OCI-LY1 (cell line): Measurements from ENCODE around the gene AFP.

Experiments
- H2AFZ ChIP-seq: fragments of 200-600 bp; sonication (generic), shearing (Covaris generic); 2 replicates; pipeline ENCODE4 v1.6.0; 2014; ENCODE audit warnings: antibody characterized with exemption, mild to moderate bottlenecking, low read length
- H3F3A ChIP-seq: fragments of 200-600 bp; sonication (generic), shearing (Covaris generic); 2 replicates; pipeline ENCODE4 v1.6.0; 2014; ENCODE audit warnings: mild to moderate bottlenecking, antibody characterized with exemption, low read length, moderate library complexity; ENCODE audit not compliant: insufficient read depth
- H3K27ac ChIP-seq: fragments of 200-600 bp; sonication (generic); 2 replicates; pipeline ENCODE4 v1.5.1; 2014; ENCODE audit warnings: low read length, mixed run types, mild to moderate bottlenecking, low read depth; ENCODE audit not compliant: poor library complexity, severe bottlenecking
- H3K27me3 ChIP-seq: fragments of 200-600 bp; sonication (generic); 2 replicates; pipeline ENCODE4 v1.6.0; 2014; ENCODE audit warnings: antibody characterized with exemption, mild to moderate bottlenecking, low read length, moderate library complexity; ENCODE audit not compliant: insufficient read depth
- H3K36me3 ChIP-seq: fragments of 200-600 bp; sonication (generic); 2 replicates; pipeline ENCODE4 v1.6.1; 2014; ENCODE audit warnings: mild to moderate bottlenecking, antibody characterized with exemption, low read length, moderate library complexity, mixed read lengths; ENCODE audit not compliant: insufficient read depth
- H3K4me1 ChIP-seq: fragments of 200-600 bp; sonication (generic); 2 replicates; pipeline ENCODE4 v1.5.1; 2014; ENCODE audit warnings: mild to moderate bottlenecking, low read length, moderate library complexity; ENCODE audit not compliant: insufficient read depth, severe bottlenecking
- H3K4me2 ChIP-seq: fragments of 200-600 bp; sonication (generic), shearing (Covaris generic); 2 replicates; pipeline ENCODE4 v1.6.1; 2014; ENCODE audit warnings: low read length
- H3K4me3 ChIP-seq: fragments of 200-600 bp; sonication (generic); 2 replicates; pipeline ENCODE4 v1.5.1; 2014; ENCODE audit warnings: low read length, low read depth, mild to moderate bottlenecking, mixed read lengths; ENCODE audit not compliant: poor library complexity, severe bottlenecking
- H3K79me2 ChIP-seq: fragments of 200-600 bp; shearing (Covaris generic); 2 replicates; pipeline ENCODE4 v1.6.1; 2016; ENCODE audit warnings: mixed run types, low read length, mixed read lengths; ENCODE audit not compliant: insufficient read depth
- H3K9ac ChIP-seq: fragments of 200-600 bp; sonication (generic), shearing (Covaris generic); 2 replicates; pipeline ENCODE4 v1.6.1; 2014; ENCODE audit warnings: mild to moderate bottlenecking, low read length, mixed read lengths
- H3K9me2 ChIP-seq: fragments of 200-600 bp; sonication (generic), shearing (Covaris generic); 2 replicates; pipeline ENCODE4 v1.6.1; 2014; ENCODE audit warnings: low read depth, mild to moderate bottlenecking, low read length, mixed read lengths
- H3K9me3 ChIP-seq: fragments of 200-600 bp; shearing (Covaris generic); 2 replicates; pipeline ENCODE4 v1.6.1; 2014; ENCODE audit warnings: low read length, mixed read lengths
- H4K20me1 ChIP-seq: fragments of 200-600 bp; sonication (generic), shearing (Covaris generic); 2 replicates; pipeline ENCODE4 v1.6.0; 2016; ENCODE audit warnings: mild to moderate bottlenecking, low read length; ENCODE audit not compliant: insufficient read depth
- EZH2 ChIP-seq: fragments of 200-600 bp; sonication (generic), shearing (Covaris generic); IDR thresholded peaks from 2 replicates; pipeline ENCODE4 v1.8.0; 2017; ENCODE audit warnings: borderline replicate concordance, mixed run types, mild to moderate bottlenecking, antibody characterized with exemption, low read length, moderate library complexity, mixed read lengths
- TF ChIP-seq, protein P1 (sequence below): fragments of 200-600 bp; sonication (generic), shearing (Covaris generic); IDR thresholded peaks from 2 replicates; pipeline ENCODE4 v1.5.1; 2017; ENCODE audit warnings: mild to moderate bottlenecking, antibody characterized with exemption, low read length, moderate library complexity, mixed read lengths

The AFP gene

DNA sequence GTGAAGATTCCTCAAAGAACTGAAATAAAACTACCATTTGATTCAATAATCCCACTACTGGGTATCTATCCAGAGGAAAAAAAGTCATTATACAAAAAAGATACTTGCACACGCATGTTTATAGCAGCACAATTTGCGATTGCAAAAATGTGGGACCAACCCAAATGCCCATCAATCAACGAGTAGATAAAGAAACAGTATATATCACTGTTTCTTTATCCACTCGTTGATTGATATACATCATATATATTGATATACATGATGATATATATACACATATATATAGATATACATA is 13.6 kb upstream of the AFP start:
- Histone ChIP-seq H3K27me3 (no peaks in the 10 kb centered on the region), H3K36me3 (no peaks in the 10 kb centered on the region), H3K4me3 (no peak overlapping the region), H3K9ac (no peak overlapping the region), H3K9me2 (no peaks in the 10 kb centered on the region), H3K27ac (no peak overlapping the region), H3K9me3 (no peaks in the 10 kb centered on the region), H3K79me2 (no peaks in the 10 kb centered on the region), H3K4me1 (no peaks in the 10 kb centered on the region), H3F3A (no peaks in the 10 kb centered on the region), H2AFZ (no peak overlapping the region), H3K4me2 (no peak overlapping the region), H4K20me1 (no peaks in the 10 kb centered on the region)
- TF ChIP-seq, protein P1, sequence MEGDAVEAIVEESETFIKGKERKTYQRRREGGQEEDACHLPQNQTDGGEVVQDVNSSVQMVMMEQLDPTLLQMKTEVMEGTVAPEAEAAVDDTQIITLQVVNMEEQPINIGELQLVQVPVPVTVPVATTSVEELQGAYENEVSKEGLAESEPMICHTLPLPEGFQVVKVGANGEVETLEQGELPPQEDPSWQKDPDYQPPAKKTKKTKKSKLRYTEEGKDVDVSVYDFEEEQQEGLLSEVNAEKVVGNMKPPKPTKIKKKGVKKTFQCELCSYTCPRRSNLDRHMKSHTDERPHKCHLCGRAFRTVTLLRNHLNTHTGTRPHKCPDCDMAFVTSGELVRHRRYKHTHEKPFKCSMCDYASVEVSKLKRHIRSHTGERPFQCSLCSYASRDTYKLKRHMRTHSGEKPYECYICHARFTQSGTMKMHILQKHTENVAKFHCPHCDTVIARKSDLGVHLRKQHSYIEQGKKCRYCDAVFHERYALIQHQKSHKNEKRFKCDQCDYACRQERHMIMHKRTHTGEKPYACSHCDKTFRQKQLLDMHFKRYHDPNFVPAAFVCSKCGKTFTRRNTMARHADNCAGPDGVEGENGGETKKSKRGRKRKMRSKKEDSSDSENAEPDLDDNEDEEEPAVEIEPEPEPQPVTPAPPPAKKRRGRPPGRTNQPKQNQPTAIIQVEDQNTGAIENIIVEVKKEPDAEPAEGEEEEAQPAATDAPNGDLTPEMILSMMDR = no peak
- TF ChIP-seq EZH2 = no peak

DNA sequence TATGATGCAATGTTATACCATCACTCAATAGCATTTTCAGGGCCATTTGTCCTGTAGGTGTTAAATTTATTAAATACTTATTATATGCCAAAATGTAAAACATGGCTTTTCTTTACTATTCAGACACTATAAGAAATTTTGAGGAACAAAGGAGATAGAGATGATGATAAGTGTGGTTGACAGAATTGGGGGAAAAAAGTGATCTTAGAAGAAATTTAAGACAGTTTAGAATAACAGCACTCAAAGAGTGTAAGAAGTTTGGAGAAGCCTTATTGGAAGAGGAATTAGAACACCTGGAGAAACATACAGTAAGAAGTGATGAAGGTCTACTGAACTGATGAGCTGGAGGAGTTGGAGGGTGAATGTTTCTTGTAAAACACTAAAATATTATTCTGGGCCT is 12.8 kb upstream of the AFP start:
- Histone ChIP-seq H3K9ac (no peak overlapping the region), H4K20me1 (no peaks in the 10 kb centered on the region), H3F3A (no peaks in the 10 kb centered on the region), H3K4me1 (no peaks in the 10 kb centered on the region), H3K79me2 (no peaks in the 10 kb centered on the region), H3K9me3 (no peaks in the 10 kb centered on the region), H3K27me3 (no peaks in the 10 kb centered on the region), H3K4me2 (no peak overlapping the region), H3K9me2 (no peaks in the 10 kb centered on the region), H3K4me3 (no peak overlapping the region), H3K36me3 (no peaks in the 10 kb centered on the region), H3K27ac (no peak overlapping the region), H2AFZ (no peak overlapping the region)
- TF ChIP-seq, protein P1 = no peak
- no peak for TF ChIP-seq EZH2

DNA sequence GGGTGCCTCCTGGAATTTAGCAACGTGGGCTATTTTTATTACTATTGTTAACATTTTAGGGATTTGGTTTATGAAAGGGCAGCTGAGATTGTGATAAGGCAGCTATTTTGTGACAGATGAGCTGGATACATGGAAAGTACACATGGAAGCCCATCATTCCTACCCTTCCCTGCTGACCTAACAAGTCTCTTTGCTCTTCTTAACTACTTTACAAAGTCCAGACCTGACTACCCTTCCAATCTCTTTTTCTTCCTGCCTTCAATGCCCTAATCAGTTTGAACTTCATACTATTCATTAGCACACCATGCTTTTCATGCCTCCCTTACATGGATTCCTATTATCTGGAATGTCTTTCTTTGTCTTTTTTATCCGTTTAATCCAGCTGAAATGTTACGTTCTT is 9.4 kb upstream of the AFP start:
- Histone ChIP-seq H3K36me3 (no peaks in the 10 kb centered on the region), H3K79me2 (no peaks in the 10 kb centered on the region), H3K27ac (no peak overlapping the region), H3F3A (no peaks in the 10 kb centered on the region), H4K20me1 (no peaks in the 10 kb centered on the region), H3K9ac (no peak overlapping the region), H3K4me2 (no peak overlapping the region), H3K9me3 (no peaks in the 10 kb centered on the region), H3K27me3 (no peaks in the 10 kb centered on the region), H2AFZ (no peak overlapping the region), H3K4me1 (no peaks in the 10 kb centered on the region), H3K4me3 (no peak overlapping the region), H3K9me2 (no peaks in the 10 kb centered on the region)
- no peak for TF ChIP-seq EZH2
- TF ChIP-seq, protein P1 = no peak

DNA sequence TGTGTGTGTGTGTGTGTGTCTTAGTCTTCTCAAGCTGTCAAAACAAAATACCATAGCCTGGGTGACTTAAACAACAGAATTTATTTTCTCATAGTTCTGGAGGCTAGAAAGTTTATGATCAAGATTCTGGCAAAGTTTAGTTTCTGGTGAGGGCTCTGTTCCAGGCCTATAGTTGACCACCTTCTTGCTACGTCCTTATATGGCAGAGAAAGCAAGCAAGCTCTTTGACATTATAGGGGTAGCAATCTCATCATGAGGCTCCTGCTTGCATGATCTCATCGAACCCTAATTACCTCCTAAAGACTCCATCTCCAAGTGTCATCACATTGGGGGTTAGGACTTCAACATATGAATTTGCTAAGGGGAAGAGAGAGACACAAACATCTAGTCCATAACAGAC is 6.9 kb upstream of the AFP start:
- Histone ChIP-seq H3K4me3 (no peak overlapping the region), H3K27ac (no peak overlapping the region), H3K9me3 (no peaks in the 10 kb centered on the region), H3K9me2 (no peaks in the 10 kb centered on the region), H4K20me1 (no peaks in the 10 kb centered on the region), H3K9ac (no peak overlapping the region), H2AFZ (no peak overlapping the region), H3K27me3 (no peaks in the 10 kb centered on the region), H3K4me2 (no peak overlapping the region), H3K79me2 (no peaks in the 10 kb centered on the region), H3F3A (no peaks in the 10 kb centered on the region), H3K36me3 (no peaks in the 10 kb centered on the region), H3K4me1 (no peaks in the 10 kb centered on the region)
- TF ChIP-seq, protein P1 = no peak
- no peak for TF ChIP-seq EZH2
